Fibroblast of the conjunctiva (primary cell): Measurements from ENCODE around the gene RYR3.

Experiments used
- DNase-seq: peaks from one replicate; pipeline ENCODE4 v3.0.0-alpha.2; 2010; ENCODE audit warnings: low read depth

Gene RYR3

GRCh38 chr15:33382491-33382890, 71.7 kb downstream of the RYR3 start:
- DNase-seq, result no peak

- DNase-seq, result no peak
Observed at GRCh38 chr15:33384307-33384706, 73.5 kb downstream of the RYR3 start.

GRCh38 chr15:33392453-33392852, 81.7 kb downstream of the RYR3 start:
- no peak for DNase-seq

DNA sequence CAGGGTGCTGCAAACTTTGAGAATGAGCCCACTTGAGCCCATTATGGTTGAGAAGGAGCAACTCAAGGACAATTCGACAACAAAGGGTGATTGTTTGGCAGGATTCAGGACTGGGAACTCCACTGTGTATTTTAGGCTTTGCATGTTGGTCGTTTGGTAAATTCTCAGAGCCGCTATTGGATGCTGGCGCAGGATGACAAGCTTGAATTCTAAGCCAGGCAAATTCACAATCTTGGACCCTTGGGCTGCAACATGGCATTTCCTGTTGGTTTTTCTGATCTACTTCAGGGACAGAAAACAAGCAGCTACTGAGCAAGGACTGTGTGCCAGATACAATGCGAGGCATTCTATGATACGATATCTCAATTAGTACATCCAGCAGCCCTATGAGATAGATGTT, 82.8 kb downstream of the RYR3 start:
- no peak for DNase-seq

- DNase-seq, result no peak
Observed at GRCh38 chr15:33395321-33395720, 84.6 kb downstream of the RYR3 start.

GRCh38 chr15:33395846-33396245, 85.1 kb downstream of the RYR3 start:
- no peak for DNase-seq

GRCh38 chr15:33396475-33396874, 85.7 kb downstream of the RYR3 start:
- DNase-seq, result no peak

GRCh38 chr15:33398555-33398954, 87.8 kb downstream of the RYR3 start:
- DNase-seq, result no peak

GRCh38 chr15:33400941-33401340, 90.2 kb downstream of the RYR3 start:
- DNase-seq, result no peak

GRCh38 chr15:33402600-33402999, 91.8 kb downstream of the RYR3 start:
- no peak for DNase-seq

DNA sequence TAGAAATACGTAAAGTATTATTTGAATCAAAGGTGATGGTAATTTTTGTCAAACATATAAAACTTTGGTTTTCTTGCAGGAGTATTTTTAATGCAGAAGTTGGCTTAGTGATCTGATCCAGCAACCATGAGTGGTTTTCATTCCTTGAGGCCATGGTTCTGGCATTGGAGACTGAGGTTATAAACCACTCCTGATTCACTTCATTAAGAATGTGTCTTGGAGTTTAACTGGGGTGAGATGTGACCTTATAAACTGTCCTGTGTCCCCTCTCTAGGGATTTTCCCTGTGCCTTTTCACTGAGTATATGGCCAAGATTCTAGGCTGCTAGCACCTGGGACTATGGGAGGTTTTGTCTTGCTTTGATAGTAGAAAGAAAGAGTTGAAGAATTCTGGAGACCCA, 94.3 kb downstream of the RYR3 start:
- DNase-seq, result no peak

- no peak for DNase-seq
Observed at GRCh38 chr15:33411596-33412540, 101.1 kb downstream of the RYR3 start.

DNA sequence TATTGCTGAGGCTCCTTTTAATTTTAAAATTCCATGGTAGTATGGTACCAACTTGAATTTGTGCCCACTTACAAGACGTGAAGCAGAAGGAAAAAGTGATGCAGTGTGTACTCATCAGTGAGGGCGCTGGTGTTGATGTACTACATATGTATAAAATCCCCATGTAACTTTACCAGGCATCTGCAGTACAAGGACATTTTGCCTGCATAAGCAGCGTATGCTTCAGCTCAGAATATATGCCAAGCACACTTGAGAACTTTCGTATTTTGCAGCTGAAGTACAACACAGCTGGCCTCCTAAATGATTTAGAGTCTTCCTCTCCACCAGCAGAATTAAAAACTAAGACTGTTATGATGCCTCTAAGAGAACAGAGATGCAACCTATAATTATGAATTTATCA, 108.9 kb downstream of the RYR3 start:
- no peak for DNase-seq

DNA sequence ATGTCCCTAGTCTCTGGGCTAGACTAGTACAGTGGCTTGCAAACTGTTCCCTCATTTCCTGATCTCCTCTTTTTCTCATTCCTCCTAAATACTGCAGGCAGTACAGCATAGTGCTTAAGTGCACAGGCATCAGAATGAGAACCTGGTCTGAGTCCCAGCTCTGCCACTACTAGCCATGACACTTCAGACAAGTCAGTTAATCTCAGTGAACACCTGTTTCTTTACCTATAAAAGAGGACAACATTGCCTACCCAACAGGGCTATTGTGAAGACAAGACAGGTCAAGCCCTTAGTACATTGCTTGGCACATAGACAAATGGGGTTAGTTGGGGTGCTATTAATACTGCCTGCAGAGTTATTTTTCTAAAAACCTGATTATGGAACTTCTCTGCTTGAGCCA, 113.3 kb downstream of the RYR3 start:
- no peak for DNase-seq

DNA sequence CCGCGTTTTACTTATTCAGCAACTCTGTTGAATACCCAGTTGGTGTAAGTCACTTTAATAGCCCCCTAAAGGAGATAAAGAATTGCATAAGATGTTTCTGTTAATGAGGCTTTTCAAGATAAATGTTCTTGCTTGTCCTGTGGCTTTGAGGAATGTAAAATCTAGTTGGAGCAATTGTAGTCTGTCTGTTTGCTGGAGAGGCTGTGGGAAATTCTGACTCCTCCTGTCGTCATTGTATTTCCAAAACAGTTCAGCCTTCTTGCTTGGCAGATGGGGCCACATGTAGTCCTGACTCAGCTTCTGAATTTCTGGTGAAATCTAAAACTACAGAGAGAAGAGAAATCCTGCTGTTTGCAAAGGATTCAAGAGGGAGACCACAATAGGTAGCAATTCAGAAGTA, 114.4 kb downstream of the RYR3 start:
- DNase-seq, result no peak

DNA sequence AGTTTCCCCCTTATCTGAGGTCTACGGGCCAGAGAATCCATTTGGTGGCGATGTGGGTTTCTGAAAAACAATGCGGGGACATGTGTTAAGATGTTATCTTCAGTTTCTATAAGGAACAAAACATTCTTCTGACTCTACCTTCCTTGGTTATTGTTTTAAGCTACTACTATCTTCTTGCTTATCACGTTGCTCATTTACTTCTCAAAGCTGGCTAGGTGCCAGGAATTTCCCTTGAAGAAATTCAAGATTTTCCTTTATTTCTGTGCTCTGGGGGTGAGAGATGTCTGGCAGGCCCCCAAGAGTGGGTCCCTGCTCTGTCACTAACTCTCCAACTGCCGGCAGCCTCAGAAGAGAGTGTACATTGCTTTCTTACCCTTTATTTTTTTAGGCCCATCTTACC, 119.8 kb downstream of the RYR3 start:
- no peak for DNase-seq

DNA sequence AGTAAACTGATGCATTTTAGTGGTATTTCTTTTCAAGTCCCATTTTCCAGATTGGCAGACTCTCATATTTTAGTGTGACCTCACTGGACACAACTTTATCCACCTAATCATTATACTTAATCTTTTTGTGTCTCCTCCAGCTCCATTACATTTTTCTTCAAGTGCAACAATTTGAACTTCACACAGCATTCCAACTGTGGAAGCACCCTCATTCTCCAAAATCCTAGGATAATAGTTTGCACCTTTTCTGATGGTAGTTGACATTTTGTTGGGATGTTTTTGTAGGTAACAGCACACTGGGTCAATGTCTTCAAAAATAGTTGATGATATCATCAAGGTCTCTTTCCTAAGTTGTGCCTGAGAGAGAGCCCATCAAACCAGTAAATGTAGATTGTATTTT, 123.1 kb downstream of the RYR3 start:
- no peak for DNase-seq

GRCh38 chr15:33438396-33438795, 127.6 kb downstream of the RYR3 start:
- DNase-seq, result no peak

- DNase-seq, result no peak
Observed at GRCh38 chr15:33440900-33441299, 130.1 kb downstream of the RYR3 start.

GRCh38 chr15:33442449-33442848, 131.7 kb downstream of the RYR3 start:
- no peak for DNase-seq

- no peak for DNase-seq
Observed at GRCh38 chr15:33443708-33444107, 132.9 kb downstream of the RYR3 start.

GRCh38 chr15:33445984-33446383, 135.2 kb downstream of the RYR3 start:
- DNase-seq, result no peak

DNA sequence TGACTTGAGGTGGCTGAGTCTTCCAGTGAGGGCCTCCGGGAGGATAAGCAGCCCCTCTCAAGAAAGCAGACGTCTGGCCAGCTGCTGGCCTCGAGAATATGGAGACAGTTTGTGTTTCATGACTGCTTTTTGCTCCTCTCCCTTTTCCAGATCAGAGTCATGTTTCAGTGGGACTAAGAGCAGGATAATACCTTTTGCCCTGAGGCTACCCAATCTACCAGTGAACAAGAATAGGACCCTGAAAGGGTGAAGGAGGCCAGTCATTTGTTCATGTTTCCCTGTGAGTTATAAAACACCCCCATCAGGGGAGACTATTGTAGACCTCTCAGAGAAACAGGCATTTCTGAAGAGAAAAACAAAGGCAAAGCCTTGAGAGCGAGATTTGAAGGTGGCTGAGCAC, 137.4 kb downstream of the RYR3 start:
- DNase-seq, result no peak

GRCh38 chr15:33448961-33449606, 138.3 kb downstream of the RYR3 start:
- no peak for DNase-seq
